Ectodermal cell (in vitro differentiated cells): Measurements from ENCODE around the gene KCTD1.

Experiments used
- H3K27ac ChIP-seq: 2 replicates; pipeline ENCODE4 v1.7.0; 2013; ENCODE audit warnings: mild to moderate bottlenecking, low read depth, low read length; ENCODE audit not compliant: insufficient read depth, poor library complexity, severe bottlenecking
- H3K27me3 ChIP-seq: 2 replicates; pipeline ENCODE4 v1.7.0; 2013; ENCODE audit warnings: mild to moderate bottlenecking, low read length; ENCODE audit not compliant: insufficient read depth, control insufficient read depth, poor library complexity, severe bottlenecking
- H3K36me3 ChIP-seq: one replicate; pipeline ENCODE4 v1.7.0; 2013; ENCODE audit warnings: low read length; ENCODE audit not compliant: control insufficient read depth, insufficient read depth
- H3K4me1 ChIP-seq: one replicate; pipeline ENCODE4 v1.7.0; 2013; ENCODE audit warnings: low read length; ENCODE audit not compliant: control insufficient read depth, insufficient read depth
- H3K4me3 ChIP-seq: 2 replicates; pipeline ENCODE4 v1.7.0; 2013; ENCODE audit warnings: low read depth, low read length, control low read depth; ENCODE audit not compliant: insufficient read depth
- H3K9me3 ChIP-seq: 2 replicates; pipeline ENCODE4 v1.7.0; 2013; ENCODE audit warnings: mild to moderate bottlenecking, low read length, moderate library complexity; ENCODE audit not compliant: control insufficient read depth
- WGBS, 2 experiments: methylation state at CpG; one replicate each; pipeline ENCODE4 v1.1.7; 2013; ENCODE audit warnings: missing lambda C conversion rate in 2 of 2; 5-methylcytosine and 5-hydroxymethylcytosine counted together

The KCTD1 gene

DNA sequence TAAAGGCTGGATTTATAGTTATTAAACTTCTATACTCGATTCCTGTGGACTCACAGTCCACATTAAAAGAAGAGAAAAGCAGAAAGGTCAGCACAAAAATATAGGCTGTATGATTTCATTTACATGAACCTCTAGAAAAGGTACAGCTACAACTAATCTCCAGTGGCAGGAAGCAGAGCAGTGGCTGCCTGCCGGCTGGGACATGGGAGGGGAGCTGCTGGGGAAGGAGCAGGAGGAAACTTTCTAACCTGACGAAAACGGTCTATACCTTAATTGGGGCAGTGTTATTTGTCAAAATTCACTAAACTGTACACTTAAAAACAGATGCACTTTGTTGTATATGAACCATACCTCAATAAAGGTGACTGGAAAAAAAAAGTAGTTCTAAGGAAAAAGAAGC lies 26.7 kb downstream of the KCTD1 start:
- WGBS, 2 experiments: 38 to 85% methylated on average over 1 to 2 of the region's 4 CpGs
- Histone ChIP-seq H3K36me3 (no peaks in the 10 kb centered on the region), H3K27ac (no peak overlapping the region), H3K4me3 (no peak overlapping the region), H3K4me1 (peaks cover 15% of the 10 kb centered on the region), H3K27me3 (no peaks in the 10 kb centered on the region), H3K9me3 (no peaks in the 10 kb centered on the region)

GRCh38 chr18:26520974-26521373 lies 27.4 kb downstream of the KCTD1 start:
- Histone ChIP-seq H3K36me3 (no peaks in the 10 kb centered on the region), H3K27me3 (no peaks in the 10 kb centered on the region), H3K9me3 (no peaks in the 10 kb centered on the region), H3K4me1 (peaks cover 9% of the 10 kb centered on the region), H3K4me3 (no peak overlapping the region), H3K27ac (no peak overlapping the region)
- WGBS, 2 experiments: 88 to 91% methylated on average over 3 of the region's 3 CpGs

DNA sequence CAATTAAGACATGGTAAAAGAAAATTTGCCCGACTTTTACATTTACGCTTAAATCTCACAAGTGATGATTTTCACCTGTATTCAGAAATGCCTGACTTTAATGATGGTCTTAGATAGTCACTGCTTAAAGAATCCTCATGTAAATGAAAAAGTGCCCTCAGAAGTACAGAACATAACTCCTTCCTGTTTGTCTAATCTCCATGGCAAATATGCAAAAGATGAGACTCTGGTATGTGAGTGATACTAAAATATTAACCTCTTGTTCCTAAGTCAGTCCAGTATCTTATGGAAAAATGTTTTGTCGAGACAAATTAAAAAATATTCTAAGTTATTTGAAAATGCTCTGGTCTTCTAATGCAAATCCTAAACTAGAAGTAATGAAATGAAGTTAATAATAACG lies 29.2 kb downstream of the KCTD1 start:
- Histone ChIP-seq H3K36me3 (no peaks in the 10 kb centered on the region), H3K4me1 (no peaks in the 10 kb centered on the region), H3K9me3 (no peaks in the 10 kb centered on the region), H3K27me3 (no peaks in the 10 kb centered on the region), H3K4me3 (no peak overlapping the region), H3K27ac (no peak overlapping the region)
- 96 to 98% methylated on average over 3 to 4 of the region's 4 CpGs for WGBS, 2 experiments

GRCh38 chr18:26516964-26517363 lies 31.4 kb downstream of the KCTD1 start:
- Histone ChIP-seq H3K9me3 (no peaks in the 10 kb centered on the region), H3K4me1 (no peaks in the 10 kb centered on the region), H3K4me3 (no peak overlapping the region), H3K36me3 (no peaks in the 10 kb centered on the region), H3K27me3 (no peaks in the 10 kb centered on the region), H3K27ac (no peak overlapping the region)
- WGBS, 2 experiments: 88 to 90% methylated on average over 2 of the region's 2 CpGs

GRCh38 chr18:26515643-26516487 lies 32.5 kb downstream of the KCTD1 start:
- H3K27ac ChIP-seq: no peak overlapping the region
- no peaks in the 10 kb centered on the region for H3K27me3 ChIP-seq
- H3K9me3 ChIP-seq: no peaks in the 10 kb centered on the region
- no peaks in the 10 kb centered on the region for H3K4me1 ChIP-seq
- WGBS, 2 experiments: 84 to 86% methylated on average over 9 of the region's 9 CpGs
- H3K36me3 ChIP-seq: no peaks in the 10 kb centered on the region
- H3K4me3 ChIP-seq: no peak overlapping the region

DNA sequence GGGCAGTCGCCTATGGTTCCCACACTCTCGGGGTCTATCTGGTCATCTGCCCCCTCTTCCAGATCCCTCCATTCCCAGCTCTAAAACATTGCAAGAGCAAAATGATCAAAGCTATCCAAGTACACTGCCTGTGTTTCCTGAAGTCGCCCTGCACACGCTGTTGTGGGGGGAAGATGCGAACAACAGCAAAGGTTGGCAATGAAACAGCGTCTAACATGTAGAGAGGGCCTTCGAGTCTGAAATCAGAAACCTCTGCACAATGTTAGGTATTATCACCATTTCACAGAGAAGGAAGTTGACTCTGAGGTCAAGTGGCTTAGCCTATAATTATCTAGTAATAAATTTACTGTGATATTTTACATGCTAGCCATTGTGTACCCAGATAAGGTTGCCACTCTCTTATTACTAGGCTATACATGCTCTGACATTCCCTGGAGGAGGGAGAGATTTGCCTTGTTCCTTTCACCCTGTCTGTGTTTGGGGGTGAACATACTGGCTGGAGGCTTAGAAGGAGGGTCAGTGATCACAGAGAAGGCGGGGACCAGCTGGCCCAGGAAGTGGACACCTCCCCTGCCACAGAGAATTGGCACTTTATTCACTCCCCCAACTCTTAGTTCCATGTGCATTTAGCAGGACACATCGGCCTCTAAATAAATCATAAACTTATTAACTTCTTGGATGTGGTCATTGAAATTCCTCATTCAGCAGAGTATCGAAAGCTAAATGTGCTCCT lies 36.8 kb downstream of the KCTD1 start:
- no peaks in the 10 kb centered on the region for H3K36me3 ChIP-seq
- H3K4me1 ChIP-seq: no peaks in the 10 kb centered on the region
- no peak overlapping the region for H3K4me3 ChIP-seq
- 90 to 93% methylated on average over 10 of the region's 10 CpGs for WGBS, 2 experiments
- no peak overlapping the region for H3K27ac ChIP-seq
- H3K27me3 ChIP-seq: no peaks in the 10 kb centered on the region
- no peaks in the 10 kb centered on the region for H3K9me3 ChIP-seq

GRCh38 chr18:26510337-26510736 lies 38.0 kb downstream of the KCTD1 start:
- H3K4me1 ChIP-seq: no peaks in the 10 kb centered on the region
- no peaks in the 10 kb centered on the region for H3K9me3 ChIP-seq
- WGBS, 2 experiments: 90 to 100% methylated on average over 1 to 2 of the region's 3 CpGs
- H3K27ac ChIP-seq: no peak overlapping the region
- H3K27me3 ChIP-seq: no peaks in the 10 kb centered on the region
- H3K36me3 ChIP-seq: no peaks in the 10 kb centered on the region
- H3K4me3 ChIP-seq: no peak overlapping the region

- Histone ChIP-seq H3K9me3 (no peaks in the 10 kb centered on the region), H3K4me3 (no peak overlapping the region), H3K27me3 (no peaks in the 10 kb centered on the region), H3K27ac (no peak overlapping the region), H3K4me1 (no peaks in the 10 kb centered on the region), H3K36me3 (no peaks in the 10 kb centered on the region)
- WGBS, 2 experiments: 90 to 94% methylated on average over 8 of the region's 8 CpGs
Measured at GRCh38 chr18:26506012-26506411, 42.3 kb downstream of the KCTD1 start.

DNA sequence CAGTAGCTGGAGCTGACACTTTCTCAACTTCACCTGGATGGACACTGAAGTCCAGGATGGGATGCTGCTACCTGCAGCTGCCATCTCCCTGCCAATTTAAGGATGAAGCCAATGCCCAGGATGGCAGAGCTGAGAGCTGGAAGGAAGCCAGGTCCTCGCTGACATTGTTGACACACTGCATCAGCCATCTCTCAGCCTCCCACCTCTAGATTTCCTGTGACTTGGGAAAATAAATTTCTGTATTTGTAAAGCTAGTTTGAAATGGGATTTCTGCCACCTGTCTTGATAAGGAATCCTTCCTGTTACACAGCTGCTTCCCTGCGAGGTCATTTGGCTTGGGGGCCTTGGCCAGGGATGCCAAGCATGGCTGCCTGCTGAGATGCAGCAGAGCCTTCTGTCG lies 43.5 kb downstream of the KCTD1 start:
- Histone ChIP-seq H3K4me1 (no peaks in the 10 kb centered on the region), H3K27ac (no peak overlapping the region), H3K36me3 (no peaks in the 10 kb centered on the region), H3K4me3 (no peak overlapping the region), H3K9me3 (no peaks in the 10 kb centered on the region), H3K27me3 (no peaks in the 10 kb centered on the region)
- WGBS, 2 experiments: 79 to 90% methylated on average over 3 of the region's 3 CpGs

DNA sequence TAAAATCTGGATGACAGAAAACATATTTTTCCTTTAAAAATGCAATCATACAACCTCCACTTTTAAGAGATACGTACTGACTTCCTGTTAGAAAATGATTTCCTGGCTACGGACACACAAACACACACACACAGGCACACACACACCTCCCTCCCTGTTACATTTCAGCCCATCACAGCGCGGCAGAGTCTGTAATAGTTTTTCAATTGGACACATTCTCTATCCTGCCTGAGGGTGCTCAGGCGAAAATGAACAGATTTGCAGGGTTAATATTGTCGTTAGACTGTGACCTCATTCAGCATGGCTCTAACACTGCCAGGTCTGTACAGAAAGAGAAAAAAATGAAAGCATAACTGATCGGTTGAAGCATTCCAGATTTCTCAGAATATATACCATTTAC lies 45.0 kb downstream of the KCTD1 start:
- H3K9me3 ChIP-seq: no peaks in the 10 kb centered on the region
- H3K27me3 ChIP-seq: no peaks in the 10 kb centered on the region
- H3K36me3 ChIP-seq: no peaks in the 10 kb centered on the region
- H3K4me1 ChIP-seq: no peaks in the 10 kb centered on the region
- H3K27ac ChIP-seq: no peak overlapping the region
- H3K4me3 ChIP-seq: no peak overlapping the region
- 90 to 91% methylated on average over 6 to 7 of the region's 7 CpGs for WGBS, 2 experiments
